CD4-positive, alpha-beta T cell treated with Interleukin-4 for 1 hour (primary cell): ENCODE results near the gene HOXB4.

Experiments used
- DNase-seq, 2 donors: peaks; one replicate each; pipeline ENCODE4 v3.0.0-alpha.2; 2020 to 2022

The HOXB4 gene

GRCh38 chr17:48527547-48527932, 50.6 kb downstream of the HOXB4 start:
- no peak for DNase-seq

GRCh38 chr17:48526608-48527546, 51.3 kb downstream of the HOXB4 start:
- no peak for DNase-seq
